NCI-H2196 (cell line): ENCODE data around the gene PCDHGA10.
"Not testable (repeated sequence)": the region's sequence is repeated elsewhere in the genome, so short reads cannot be mapped to it uniquely, and the experiment has no call there.

ENCODE experiments used
- DNase-seq: peaks from one replicate; lab custom pipeline; 2025; ENCODE audit not compliant: unreplicated experiment; lab: John Stamatoyannopoulos, UW

The PCDHGA10 gene

DNA sequence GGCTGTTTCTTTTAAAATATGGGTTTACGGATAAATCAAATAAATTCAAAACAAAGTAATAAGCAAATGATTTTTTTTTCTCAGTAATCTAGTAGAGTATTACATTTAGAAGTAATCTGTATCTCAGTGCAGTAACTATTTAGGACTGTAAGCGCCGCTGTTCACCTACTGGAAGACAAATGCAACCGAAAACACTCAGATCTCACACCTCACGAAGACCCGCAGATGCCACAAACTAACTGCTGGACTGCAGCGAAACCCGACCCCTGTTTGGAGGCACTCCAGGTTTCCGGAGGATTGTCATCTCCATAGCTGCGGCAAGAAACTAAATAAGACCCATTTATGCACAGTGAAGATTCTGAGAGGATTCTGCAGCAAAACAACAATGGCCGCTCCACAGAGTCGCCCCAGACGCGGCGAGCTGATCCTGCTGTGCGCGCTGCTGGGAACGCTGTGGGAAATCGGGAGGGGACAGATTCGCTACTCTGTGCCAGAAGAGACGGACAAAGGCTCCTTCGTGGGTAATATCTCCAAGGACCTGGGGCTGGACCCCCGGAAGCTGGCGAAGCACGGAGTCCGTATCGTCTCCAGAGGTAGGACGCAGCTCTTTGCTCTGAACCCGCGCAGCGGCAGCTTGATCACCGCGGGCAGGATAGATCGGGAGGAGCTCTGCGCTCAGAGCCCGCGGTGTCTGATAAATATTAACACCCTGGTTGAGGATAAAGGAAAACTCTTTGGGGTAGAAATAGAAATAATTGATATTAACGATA is 20.2 kb upstream of the PCDHGA10 start, which contains the start of gene PCDHGA8:
Gene PCDHGA8 (plus strand): TSS at position 205 of the 770 bp plus-strand sequence. CDS start 181 bp downstream, at position 386.
- DNase-seq: no peak

GRCh38 chr5:141393267-141393666 is 19.5 kb upstream of the PCDHGA10 start:
- DNase-seq: no peak

DNA sequence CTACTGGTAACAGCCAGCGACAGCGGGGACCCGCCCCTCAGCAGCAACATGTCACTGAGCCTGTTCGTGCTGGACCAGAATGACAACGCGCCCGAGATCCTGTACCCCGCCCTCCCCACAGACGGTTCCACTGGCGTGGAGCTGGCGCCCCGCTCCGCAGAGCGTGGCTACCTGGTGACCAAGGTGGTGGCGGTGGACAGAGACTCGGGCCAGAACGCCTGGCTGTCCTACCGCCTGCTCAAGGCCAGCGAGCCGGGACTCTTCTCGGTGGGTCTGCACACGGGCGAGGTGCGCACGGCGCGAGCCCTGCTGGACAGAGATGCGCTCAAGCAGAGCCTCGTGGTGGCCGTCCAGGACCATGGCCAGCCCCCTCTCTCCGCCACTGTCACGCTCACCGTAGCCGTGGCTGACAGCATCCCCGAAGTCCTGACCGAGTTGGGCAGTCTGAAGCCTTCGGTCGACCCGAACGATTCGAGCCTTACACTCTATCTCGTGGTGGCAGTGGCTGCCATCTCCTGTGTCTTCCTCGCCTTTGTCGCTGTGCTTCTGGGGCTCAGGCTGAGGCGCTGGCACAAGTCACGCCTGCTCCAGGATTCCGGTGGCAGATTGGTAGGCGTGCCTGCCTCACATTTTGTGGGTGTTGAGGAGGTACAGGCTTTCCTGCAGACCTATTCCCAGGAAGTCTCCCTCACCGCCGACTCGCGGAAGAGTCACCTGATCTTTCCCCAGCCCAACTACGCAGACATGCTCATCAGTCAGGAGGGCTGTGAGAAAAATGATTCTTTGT is 18.2 kb upstream of the PCDHGA10 start:
- DNase-seq: not testable (repeated sequence)

DNA sequence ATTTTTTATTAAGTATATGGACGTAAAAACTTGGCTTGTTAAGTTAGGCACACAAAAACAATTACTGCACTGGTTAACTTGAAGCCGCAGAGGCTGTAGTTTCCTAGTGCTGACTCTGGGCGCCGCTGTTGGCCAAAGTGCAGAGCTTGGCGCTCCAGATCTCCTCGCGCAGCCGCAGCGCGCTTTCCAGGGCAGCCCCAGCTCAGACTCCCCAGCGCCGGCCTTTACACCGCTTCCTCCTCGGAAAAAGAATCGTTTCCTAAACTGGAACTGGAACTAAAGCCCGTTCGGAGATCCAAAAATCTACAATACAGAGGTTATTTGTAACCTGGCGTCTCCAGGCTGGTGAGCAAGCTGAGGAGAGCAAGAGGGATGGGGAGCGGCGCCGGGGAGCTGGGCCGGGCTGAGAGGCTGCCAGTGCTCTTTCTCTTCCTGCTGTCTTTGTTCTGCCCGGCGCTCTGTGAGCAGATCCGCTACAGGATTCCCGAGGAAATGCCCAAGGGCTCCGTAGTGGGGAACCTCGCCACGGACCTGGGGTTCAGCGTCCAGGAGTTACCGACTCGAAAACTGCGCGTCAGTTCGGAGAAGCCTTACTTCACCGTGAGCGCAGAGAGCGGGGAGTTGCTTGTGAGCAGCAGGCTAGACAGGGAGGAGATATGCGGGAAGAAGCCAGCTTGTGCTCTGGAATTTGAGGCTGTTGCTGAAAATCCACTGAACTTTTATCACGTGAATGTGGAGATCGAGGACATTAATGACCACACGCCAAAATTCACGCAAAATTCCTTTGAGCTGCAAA is 14.8 kb upstream of the PCDHGA10 start, which contains the start of gene PCDHGB5:
Gene PCDHGB5 (plus strand): TSS at position 192 of the 796 bp plus-strand sequence. CDS start 181 bp downstream, at position 373.
- not testable (repeated sequence) for DNase-seq

GRCh38 chr5:141398608-141399007 is 14.2 kb upstream of the PCDHGA10 start:
- DNase-seq: no peak

DNA sequence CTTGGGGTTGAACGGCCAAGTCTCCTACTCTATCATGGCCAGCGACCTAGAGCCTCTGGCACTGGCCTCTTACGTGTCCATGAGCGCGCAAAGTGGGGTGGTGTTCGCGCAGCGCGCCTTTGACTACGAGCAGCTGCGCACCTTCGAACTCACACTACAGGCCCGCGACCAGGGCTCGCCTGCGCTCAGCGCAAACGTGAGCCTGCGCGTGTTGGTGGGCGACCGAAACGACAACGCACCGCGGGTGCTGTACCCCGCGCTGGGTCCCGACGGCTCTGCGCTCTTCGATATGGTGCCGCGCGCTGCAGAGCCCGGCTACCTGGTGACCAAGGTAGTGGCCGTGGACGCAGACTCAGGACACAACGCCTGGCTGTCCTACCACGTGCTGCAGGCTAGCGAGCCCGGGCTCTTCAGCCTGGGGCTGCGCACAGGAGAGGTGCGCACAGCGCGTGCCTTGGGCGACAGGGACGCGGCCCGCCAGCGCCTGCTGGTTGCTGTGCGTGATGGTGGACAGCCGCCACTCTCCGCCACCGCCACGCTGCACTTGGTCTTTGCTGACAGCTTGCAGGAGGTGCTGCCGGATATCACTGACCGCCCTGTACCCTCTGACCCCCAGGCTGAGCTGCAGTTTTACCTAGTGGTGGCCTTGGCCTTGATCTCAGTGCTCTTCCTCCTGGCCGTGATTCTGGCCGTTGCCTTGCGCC is 13.1 kb upstream of the PCDHGA10 start:
- no peak for DNase-seq

- DNase-seq: peak; percentile 3
Measured at GRCh38 chr5:141402553-141403243, 10.1 kb upstream of the PCDHGA10 start, which contains the start of gene PCDHGA9. Gene PCDHGA9 (plus strand): TSS chr5:141402778. CDS start chr5:141402953, 175 bp downstream.

- no peak for DNase-seq
Measured at GRCh38 chr5:141403387-141403786, 9.4 kb upstream of the PCDHGA10 start.

DNA sequence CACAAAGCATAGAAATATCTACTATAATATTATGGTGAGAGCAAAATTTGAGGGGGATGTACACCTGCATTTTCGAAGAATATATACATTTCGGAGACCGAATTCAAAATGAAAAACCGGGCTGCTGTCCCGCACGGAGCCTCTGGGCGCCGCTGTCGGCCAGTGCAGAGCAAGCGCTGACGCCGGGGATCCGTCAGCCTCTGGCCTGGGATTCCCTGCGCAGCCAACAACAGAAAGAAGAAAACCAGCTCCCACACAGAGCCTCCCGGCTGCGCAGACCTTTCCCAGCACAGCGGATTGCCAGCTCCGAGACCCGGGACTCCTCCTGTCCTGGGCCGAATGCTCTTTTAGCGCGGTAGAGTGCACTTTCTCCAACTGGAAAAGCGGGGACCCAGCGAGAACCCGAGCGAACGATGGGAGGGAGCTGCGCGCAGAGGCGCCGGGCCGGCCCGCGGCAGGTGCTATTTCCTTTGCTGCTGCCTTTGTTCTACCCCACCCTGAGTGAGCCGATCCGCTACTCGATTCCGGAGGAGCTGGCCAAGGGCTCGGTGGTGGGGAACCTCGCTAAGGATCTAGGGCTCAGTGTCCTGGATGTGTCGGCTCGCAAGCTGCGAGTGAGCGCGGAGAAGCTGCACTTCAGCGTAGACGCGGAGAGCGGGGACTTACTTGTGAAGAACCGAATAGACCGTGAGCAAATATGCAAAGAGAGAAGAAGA is 4.8 kb upstream of the PCDHGA10 start, which contains the start of gene PCDHGB6:
Gene PCDHGB6 (plus strand): TSS at position 232 of the 716 bp plus-strand sequence. CDS start 182 bp downstream, at position 414.
- peak; percentile 84 for DNase-seq

DNA sequence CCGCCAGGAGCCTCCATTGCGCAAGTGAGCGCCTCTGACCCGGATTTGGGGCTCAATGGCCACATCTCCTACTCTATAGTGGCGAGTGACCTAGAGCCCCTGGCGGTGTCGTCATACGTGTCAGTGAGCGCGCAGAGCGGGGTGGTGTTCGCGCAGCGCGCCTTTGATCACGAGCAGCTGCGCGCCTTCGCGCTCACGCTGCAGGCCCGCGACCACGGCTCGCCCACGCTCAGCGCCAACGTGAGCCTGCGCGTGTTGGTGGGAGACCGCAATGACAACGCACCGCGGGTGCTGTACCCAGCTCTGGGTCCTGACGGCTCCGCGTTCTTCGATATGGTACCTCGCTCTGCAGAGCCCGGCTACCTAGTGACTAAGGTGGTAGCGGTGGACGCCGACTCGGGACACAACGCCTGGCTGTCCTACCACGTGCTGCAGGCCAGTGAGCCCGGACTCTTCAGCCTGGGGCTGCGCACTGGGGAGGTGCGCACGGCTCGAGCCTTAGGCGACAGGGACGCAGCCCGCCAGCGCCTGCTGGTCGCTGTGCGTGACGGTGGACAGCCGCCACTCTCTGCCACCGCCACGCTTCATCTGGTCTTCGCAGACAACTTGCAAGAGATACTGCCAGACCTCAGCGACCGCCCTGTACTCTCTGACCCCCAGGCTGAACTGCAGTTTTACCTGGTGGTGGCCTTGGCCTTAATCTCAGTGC is 3.0 kb upstream of the PCDHGA10 start:
- DNase-seq: no peak

DNA sequence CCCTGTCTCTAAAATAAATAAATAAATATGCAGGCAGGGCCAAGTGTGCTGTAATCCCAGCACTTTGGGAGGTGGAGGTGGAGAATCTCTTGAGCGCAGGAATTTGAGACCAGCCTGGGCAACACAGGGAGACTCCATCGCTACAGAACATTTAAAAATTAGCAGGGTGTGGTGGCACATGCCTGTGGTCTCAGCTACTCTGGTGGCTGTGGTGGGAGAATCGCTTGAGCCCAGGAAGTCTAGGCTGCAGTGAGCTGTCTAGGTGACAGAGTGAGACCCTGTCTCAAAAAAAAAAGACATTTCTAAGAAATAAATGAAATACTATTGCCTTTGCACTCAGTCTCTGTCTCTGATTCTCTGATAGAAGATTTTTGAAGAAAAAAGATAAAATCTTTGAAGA is 1.2 kb upstream of the PCDHGA10 start:
- DNase-seq: no peak

DNA sequence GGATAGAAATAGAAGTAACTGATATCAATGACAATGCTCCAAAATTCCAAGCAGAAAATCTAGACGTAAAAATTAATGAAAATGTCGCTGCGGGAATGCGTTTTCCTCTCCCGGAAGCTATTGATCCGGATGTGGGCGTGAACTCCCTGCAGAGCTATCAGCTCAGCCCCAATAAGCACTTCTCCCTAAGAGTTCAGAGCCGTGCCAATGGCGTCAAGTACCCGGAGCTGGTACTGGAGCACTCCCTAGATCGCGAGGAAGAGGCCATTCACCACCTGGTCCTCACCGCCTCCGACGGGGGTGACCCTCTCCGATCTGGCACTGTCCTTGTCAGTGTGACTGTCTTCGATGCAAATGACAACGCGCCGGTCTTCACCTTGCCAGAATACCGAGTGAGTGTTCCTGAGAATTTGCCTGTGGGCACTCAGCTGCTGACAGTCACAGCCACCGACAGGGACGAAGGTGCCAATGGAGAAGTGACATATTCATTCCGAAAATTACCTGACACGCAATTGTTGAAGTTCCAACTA is 818 bp downstream of the PCDHGA10 start:
- no peak for DNase-seq

GRCh38 chr5:141414548-141415274 is 1.9 kb downstream of the PCDHGA10 start:
- DNase-seq: not testable (repeated sequence)

DNA sequence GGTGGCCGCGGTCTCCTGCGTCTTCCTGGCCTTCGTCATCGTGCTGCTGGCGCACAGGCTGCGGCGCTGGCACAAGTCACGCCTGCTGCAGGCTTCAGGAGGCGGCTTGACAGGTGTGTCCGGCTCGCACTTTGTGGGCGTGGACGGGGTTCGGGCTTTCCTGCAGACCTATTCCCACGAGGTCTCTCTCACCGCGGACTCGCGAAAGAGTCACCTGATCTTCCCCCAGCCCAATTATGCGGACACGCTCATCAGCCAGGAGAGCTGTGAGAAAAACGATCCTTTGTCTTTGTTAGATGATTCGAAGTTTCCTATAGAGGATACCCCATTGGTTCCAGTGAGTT is 2.5 kb downstream of the PCDHGA10 start:
- DNase-seq: not testable (repeated sequence)

GRCh38 chr5:141417494-141418172 is 4.8 kb downstream of the PCDHGA10 start, which contains the start of gene PCDHGB7:
Gene PCDHGB7 (plus strand): TSS chr5:141417677. CDS start chr5:141417860, 183 bp downstream.
- DNase-seq: not testable (repeated sequence)

GRCh38 chr5:141419074-141419880 is 6.5 kb downstream of the PCDHGA10 start:
- no peak for DNase-seq
